Measurements from ENCODE around the gene CUX1.

Gene CUX1

DNA sequence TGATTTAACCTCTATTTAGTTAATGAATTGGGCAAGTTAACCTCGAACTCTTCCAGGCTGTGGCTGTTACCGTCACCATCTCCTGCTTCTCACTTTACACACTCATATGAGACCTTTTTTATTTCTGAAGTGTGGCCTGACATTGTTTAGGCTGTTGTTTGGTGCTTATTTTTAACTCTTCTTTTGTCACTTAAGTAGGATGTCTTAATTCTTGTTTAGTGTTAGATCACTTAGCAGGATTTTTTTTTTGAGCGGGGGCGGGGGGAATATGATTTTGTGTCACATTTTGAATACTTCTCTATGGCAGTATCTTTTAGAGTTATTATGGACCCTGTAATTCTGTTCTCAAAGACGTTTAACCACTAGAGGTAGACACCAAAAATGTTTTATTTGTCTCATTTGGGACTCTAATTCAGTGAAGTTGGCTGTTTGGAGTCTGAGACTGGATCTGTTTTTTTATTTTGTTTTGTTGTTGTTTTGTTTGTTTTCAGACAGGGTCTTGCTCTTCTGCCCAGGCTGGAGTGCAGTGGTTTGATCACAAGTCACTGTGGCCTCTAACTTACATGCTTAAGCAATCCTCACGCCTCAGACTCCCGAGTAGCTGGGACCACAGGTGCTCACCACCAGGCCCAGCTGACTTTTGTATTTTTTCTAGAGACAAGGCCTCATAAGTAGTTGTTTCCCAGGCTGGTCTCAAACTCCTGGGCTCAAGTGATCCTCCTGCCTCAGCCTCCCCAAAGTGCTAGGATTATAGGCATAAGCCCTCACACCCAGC lies 73.5 kb downstream of the CUX1 start:
- Histone ChIP-seq H3K4me1 (no peaks in the 10 kb centered on the region), H3K27me3 (no peaks in the 10 kb centered on the region), H3K4me3 (ENCODE audit: low read depth, low read length) (no peak overlapping the region), H3K9me3 (no peaks in the 10 kb centered on the region), H3K36me3 (no peaks in the 10 kb centered on the region)
- no peak for TF ChIP-seq CTCF (IDR thresholded peaks at IDR 0.05; ENCODE audit: low read depth, low read length)
- DNase-seq: no peak

DNA sequence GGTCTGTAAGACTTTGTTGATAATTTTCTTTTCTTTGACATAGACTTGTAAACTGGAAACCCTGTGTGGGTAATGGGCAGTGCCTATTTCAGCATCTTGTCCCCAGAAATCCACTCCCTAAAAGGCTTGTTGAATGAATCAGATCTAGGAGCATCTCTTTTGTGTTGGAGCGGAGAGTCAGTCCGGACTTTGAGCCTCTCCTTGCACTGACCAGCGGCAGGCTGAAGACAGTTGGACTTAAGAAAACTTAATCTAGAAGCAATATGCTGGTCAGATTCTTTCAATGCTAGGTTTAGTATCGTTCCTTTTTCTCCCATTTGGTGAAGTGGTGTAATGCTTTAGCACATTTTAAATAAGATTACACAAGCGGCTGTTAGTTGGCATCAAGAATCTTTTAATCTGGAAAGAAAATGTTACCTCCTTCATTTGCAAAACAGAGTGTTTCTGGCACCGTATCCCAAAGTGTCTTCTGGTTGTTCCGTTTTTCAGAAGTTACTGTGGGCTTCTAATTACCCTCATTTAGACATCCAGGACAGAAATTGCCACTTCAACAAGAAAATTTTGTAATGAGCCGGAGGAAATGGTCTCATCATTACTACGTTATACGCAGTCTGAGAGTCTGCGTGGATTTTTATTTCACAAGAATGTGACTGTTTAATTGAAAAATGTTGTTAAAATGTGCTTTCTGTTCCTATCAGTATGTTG lies 74.7 kb downstream of the CUX1 start:
- H3K36me3 ChIP-seq: no peaks in the 10 kb centered on the region
- H3K9me3 ChIP-seq: no peaks in the 10 kb centered on the region
- H3K4me1 ChIP-seq: no peaks in the 10 kb centered on the region
- no peak for TF ChIP-seq CTCF (IDR thresholded peaks at IDR 0.05; ENCODE audit: low read depth, low read length)
- DNase-seq: no peak
- H3K27me3 ChIP-seq: no peaks in the 10 kb centered on the region
- no peak overlapping the region for H3K4me3 ChIP-seq (ENCODE audit: low read depth, low read length)

- H3K36me3 ChIP-seq: no peaks in the 10 kb centered on the region
- H3K4me3 ChIP-seq (ENCODE audit: low read depth, low read length): no peak overlapping the region
- DNase-seq: no peak
- no peaks in the 10 kb centered on the region for H3K4me1 ChIP-seq
- no peaks in the 10 kb centered on the region for H3K27me3 ChIP-seq
- no peak for TF ChIP-seq CTCF (IDR thresholded peaks at IDR 0.05; ENCODE audit: low read depth, low read length)
- no peaks in the 10 kb centered on the region for H3K9me3 ChIP-seq
Measured at GRCh38 chr7:101893341-101894082, 76.1 kb downstream of the CUX1 start.

DNA sequence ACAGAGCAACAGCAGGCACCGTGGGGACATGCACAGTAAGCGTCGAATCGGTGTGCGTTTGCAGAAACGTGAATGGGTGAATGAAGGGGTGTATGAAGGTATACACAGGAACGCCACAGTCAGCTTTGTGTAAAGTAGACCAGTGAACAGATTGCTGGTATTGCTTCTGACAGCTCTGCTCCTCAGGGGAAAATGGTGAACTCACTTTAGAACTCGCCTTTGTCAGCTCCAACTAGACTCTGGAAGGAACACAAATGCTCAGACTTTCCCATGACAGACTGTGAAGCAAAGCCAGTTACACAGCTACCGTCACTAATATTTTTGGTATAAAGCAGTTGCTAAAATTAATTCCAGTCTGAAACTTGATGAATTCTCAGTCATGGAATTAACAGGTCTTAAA lies 78.9 kb downstream of the CUX1 start:
- Histone ChIP-seq H3K4me3 (ENCODE audit: low read depth, low read length) (no peak overlapping the region), H3K9me3 (no peaks in the 10 kb centered on the region), H3K36me3 (no peaks in the 10 kb centered on the region), H3K27me3 (no peaks in the 10 kb centered on the region), H3K4me1 (no peaks in the 10 kb centered on the region)
- no peak for TF ChIP-seq CTCF (IDR thresholded peaks at IDR 0.05; ENCODE audit: low read depth, low read length)
- no peak for DNase-seq

- TF ChIP-seq CTCF (IDR thresholded peaks at IDR 0.05; ENCODE audit: low read depth, low read length): no peak
- DNase-seq: no peak
Measured at GRCh38 chr7:101896941-101897340, 79.5 kb downstream of the CUX1 start.

More at GRCh38 chr7:101896941-101897340, 79.5 kb downstream of the CUX1 start:
- H3K4me1 ChIP-seq: no peaks in the 10 kb centered on the region
- no peaks in the 10 kb centered on the region for H3K9me3 ChIP-seq
- no peak overlapping the region for H3K4me3 ChIP-seq (ENCODE audit: low read depth, low read length)
- H3K27me3 ChIP-seq: no peaks in the 10 kb centered on the region
- H3K36me3 ChIP-seq: no peaks in the 10 kb centered on the region

Data from BE2C (cell line).